Upper lobe of left lung (tissue), 6 donors: ENCODE data around the gene CCDC177. TPM values are rescaled to one million over a fixed set of nuclear protein-coding genes. Genes with fewer than 3 reads are reported as not detected.
A peak's percentile ranks its signal among the peaks of the same experiment; 100 is the strongest.

Experiments used
- ATAC-seq, 2 donors: fragments of 200-7000 bp; cut with Tn5 transposase; one replicate each; pipeline ENCODE4 v1.9.1; 2022; ENCODE audit warnings: mild to moderate bottlenecking in 2 of 2, moderate library complexity in 2 of 2; ENCODE audit not compliant: low FRiP score in 2 of 2
- DNase-seq, 2 donors: peaks; one replicate each; pipeline ENCODE4 v3.0.0-alpha.2; 2019 to 2020
- H3K27ac ChIP-seq, 4 donors: fragments of 200-600 bp; sonication (generic); one replicate each; pipeline ENCODE4 v1.5.1; 2016 to 2019
- H3K27me3 ChIP-seq, 4 donors: fragments of 200-600 bp; sonication (generic); one replicate each; pipeline ENCODE4 v1.5.1; 2017 to 2019
- H3K36me3 ChIP-seq, 4 donors: fragments of 200-600 bp; sonication (generic); one replicate each; pipeline ENCODE4 v1.5.1; 2016 to 2019
- H3K4me1 ChIP-seq, 4 donors: fragments of 200-600 bp; sonication (generic); one replicate each; pipeline ENCODE4 v1.5.1; 2018 to 2019
- H3K4me3 ChIP-seq, 4 donors: fragments of 200-600 bp; sonication (generic); one replicate each; pipeline ENCODE4 v1.5.1; 2017 to 2019; ENCODE audit warnings: mild to moderate bottlenecking in 2 of 4, moderate library complexity in 1 of 4
- H3K9me3 ChIP-seq, 4 donors: fragments of 200-600 bp; sonication (generic); one replicate each; pipeline ENCODE4 v1.5.1; 2018 to 2019
- CTCF ChIP-seq, 6 experiments: fragments of 450-650 bp in 4 of 6; fragments of 200-600 bp in 2 of 6; sonication (generic) in 2 of 6; IDR thresholded peaks; one replicate each; pipeline ENCODE4 v1.5.1; 2016 to 2019; ENCODE audit warnings: antibody characterized with exemption in 6 of 6
- EP300 ChIP-seq, 4 donors: sonication (generic); formaldehyde crosslinking; IDR thresholded peaks; one replicate each; pipeline ENCODE4 v1.5.1; 2017; ENCODE audit warnings: antibody characterized with exemption in 4 of 4, control low read depth in 2 of 4
- POLR2A ChIP-seq, 4 donors: fragments of 450-650 bp; IDR thresholded peaks; one replicate each; pipeline ENCODE4 v1.5.1; 2016 to 2017; ENCODE audit warnings: antibody characterized with exemption in 4 of 4, mild to moderate bottlenecking in 2 of 4
- POLR2AphosphoS5 ChIP-seq, 2 donors: sonication (generic); formaldehyde crosslinking; IDR thresholded peaks; one replicate each; pipeline ENCODE4 v1.5.1; 2017; ENCODE audit warnings: antibody characterized with exemption in 2 of 2
- WGBS, 2 donors: methylation state at CpG; one replicate each; pipeline ENCODE4 v1.1.5; 2017 to 2018; 5-methylcytosine and 5-hydroxymethylcytosine counted together
- total RNA-seq, 6 donors: library from RNA; depleted of rRNA in 4 of 6; stranded (reverse); fragments of >200 nt in 4 of 6; gene quantifications; one replicate each; pipeline versions ENCODE4 v1.1.0 to v1.2.1, GENCODE V29; 2016 to 2021
- donor health status: DM: no; HTN: no; CAD: no; lungs with moderate emphysema.
- donor health status: DM: no; HTN: yes; CAD: no; lungs with severe emphysema.

CCDC177 gene
- total RNA-seq, 6 donors from 2014 or later = not detected

- ATAC-seq = no peak
- no peak for DNase-seq
- Histone ChIP-seq H3K27ac (peak overlapping the region; percentile 81 to 99 (median 98)), H3K4me3 (peak overlapping the region in 2 of 4 donors; percentile 22 to 24), H3K4me1 (peaks cover 79 to 86% (median 82%) of the 10 kb centered on the region in 4 donors), H3K36me3 (no peaks in the 10 kb centered on the region), H3K27me3 (no peaks in the 10 kb centered on the region), H3K9me3 (no peaks in the 10 kb centered on the region)
- TF ChIP-seq POLR2AphosphoS5 (IDR thresholded peaks at IDR 0.05) = no peak
- 51 to 58% methylated on average over 5 of the region's 5 CpGs for WGBS, 2 donors
These were observed 40.4 kb upstream of the CCDC177 start for GRCh38 chr14:69615121-69615495.

GRCh38 chr14:69614592-69614991 lies 39.9 kb upstream of the CCDC177 start:
- WGBS, 2 donors = 4 to 6% methylated on average over 2 of the region's 2 CpGs
- Histone ChIP-seq H3K9me3 (no peaks in the 10 kb centered on the region), H3K4me3 (peak overlapping the region in 1 of 4 donors; percentile 86), H3K4me1 (peaks cover 74 to 84% (median 79%) of the 10 kb centered on the region in 4 donors), H3K27me3 (no peaks in the 10 kb centered on the region), H3K36me3 (no peaks in the 10 kb centered on the region), H3K27ac (peak overlapping the region; percentile 97 to 99 (median 98))
- ATAC-seq (peak in 1 of 2 donors; percentile 49), DNase-seq (peak in 1 of 2 donors; percentile 85)
- TF ChIP-seq POLR2A (IDR thresholded peaks at IDR 0.05) (peak in 1 of 4 donors; percentile 31), CTCF (IDR thresholded peaks at IDR 0.05) (no peak), POLR2AphosphoS5 (IDR thresholded peaks at IDR 0.05) (peak; percentile 19 to 47)

- no peak for DNase-seq
- no peaks in the 10 kb centered on the region for H3K36me3 ChIP-seq
- no peaks in the 10 kb centered on the region for H3K9me3 ChIP-seq
- H3K27me3 ChIP-seq = no peaks in the 10 kb centered on the region
- TF ChIP-seq CTCF (IDR thresholded peaks at IDR 0.05) (no peak), EP300 (IDR thresholded peaks at IDR 0.05) (no peak), POLR2A (IDR thresholded peaks at IDR 0.05) (no peak), POLR2AphosphoS5 (IDR thresholded peaks at IDR 0.05) (no peak)
- H3K27ac ChIP-seq = peak overlapping the region; percentile 97 to 99 (median 98)
- WGBS, 2 donors = 40 to 51% methylated on average over 4 of the region's 4 CpGs
- H3K4me3 ChIP-seq = peak overlapping the region in 3 of 4 donors; percentile 84 to 89 (median 86)
- no peak for ATAC-seq
- peaks cover 63 to 73% (median 69%) of the 10 kb centered on the region in 4 donors for H3K4me1 ChIP-seq
These were observed 38.8 kb upstream of the CCDC177 start for GRCh38 chr14:69613312-69614073.

DNA sequence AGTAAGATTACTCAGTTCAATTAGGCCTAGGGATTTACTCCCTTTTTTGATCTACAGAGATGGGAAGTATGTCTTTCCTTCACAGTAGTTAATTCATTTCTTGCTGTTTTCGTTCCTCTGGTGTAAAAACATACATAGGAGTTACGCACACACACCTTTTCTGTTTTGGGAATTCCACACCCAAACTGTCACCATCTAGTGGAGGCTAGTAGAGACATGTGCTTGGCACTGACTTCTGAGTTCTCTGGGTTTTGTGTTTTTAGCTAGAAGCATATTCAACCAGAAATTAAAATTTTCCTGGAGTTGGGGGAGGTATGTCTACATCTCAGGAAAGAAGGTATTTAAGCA lies 38.1 kb upstream of the CCDC177 start:
- TF ChIP-seq POLR2A (IDR thresholded peaks at IDR 0.05) (no peak), POLR2AphosphoS5 (IDR thresholded peaks at IDR 0.05) (no peak), CTCF (IDR thresholded peaks at IDR 0.05) (no peak), EP300 (IDR thresholded peaks at IDR 0.05) (no peak)
- Histone ChIP-seq H3K4me1 (peaks cover 56 to 66% (median 63%) of the 10 kb centered on the region in 4 donors), H3K9me3 (no peaks in the 10 kb centered on the region), H3K4me3 (peak overlapping the region; percentile 83 to 89 (median 85)), H3K27ac (peak overlapping the region; percentile 97 to 99 (median 98)), H3K36me3 (no peaks in the 10 kb centered on the region), H3K27me3 (no peaks in the 10 kb centered on the region)
- no peak for DNase-seq
- 3 to 14% methylated on average over 2 of the region's 2 CpGs for WGBS, 2 donors
- ATAC-seq = no peak

- Histone ChIP-seq H3K4me3 (peak overlapping the region; percentile 83 to 89 (median 85)), H3K27me3 (no peaks in the 10 kb centered on the region), H3K4me1 (peaks cover 50 to 60% (median 57%) of the 10 kb centered on the region in 4 donors), H3K36me3 (no peaks in the 10 kb centered on the region), H3K9me3 (no peaks in the 10 kb centered on the region), H3K27ac (peak overlapping the region; percentile 97 to 99 (median 98))
- peak in 1 of 2 donors; percentile 40 for DNase-seq
- ATAC-seq = peak; percentile 13 to 26
- TF ChIP-seq POLR2A (IDR thresholded peaks at IDR 0.05) = peak in 1 of 4 donors; percentile 6
- TF ChIP-seq EP300 (IDR thresholded peaks at IDR 0.05) = no peak
- TF ChIP-seq POLR2AphosphoS5 (IDR thresholded peaks at IDR 0.05) = no peak
- peak in 1 of 6 experiments; percentile 29 for TF ChIP-seq CTCF (IDR thresholded peaks at IDR 0.05)
- WGBS, 2 donors = 0 to 1% methylated on average over 17 to 24 of the region's 47 CpGs
These were observed 37.5 kb upstream of the CCDC177 start for GRCh38 chr14:69612014-69612782.
